Liver (tissue), 9 donors: ENCODE data around the gene RAB31. TPM values are rescaled to one million over a fixed set of nuclear protein-coding genes. Genes with fewer than 3 reads are reported as not detected.

Experiments
- DNase-seq: peaks from one replicate; pipeline ENCODE4 v3.0.0-alpha.2; 2017; ENCODE audit warnings: low spot score
- H3K27ac ChIP-seq, 2 donors: one replicate each; pipeline ENCODE4 v1.7.0; 2013; ENCODE audit warnings: inconsistent platforms in 2 of 2, low read length in 2 of 2, control low read depth in 1 of 2, low read depth in 1 of 2, mild to moderate bottlenecking in 1 of 2
- H3K27me3 ChIP-seq, 4 donors: one replicate each; pipeline versions ENCODE4 v1.6.1 to v1.7.0; 2013; ENCODE audit warnings: low read length in 3 of 4, inconsistent platforms in 1 of 4, mild to moderate bottlenecking in 1 of 4, moderate library complexity in 1 of 4; ENCODE audit not compliant: control insufficient read depth in 4 of 4, insufficient read depth in 4 of 4
- H3K36me3 ChIP-seq, 4 donors: one replicate each; pipeline versions ENCODE4 v1.6.1 to v1.7.0; 2013; ENCODE audit warnings: low read length in 3 of 4, mild to moderate bottlenecking in 3 of 4, low read depth in 1 of 4, moderate library complexity in 1 of 4; ENCODE audit not compliant: control insufficient read depth in 4 of 4, insufficient read depth in 3 of 4
- H3K4me1 ChIP-seq, 4 donors: one replicate each; pipeline versions ENCODE4 v1.6.1 to v1.7.0; 2013; ENCODE audit warnings: low read length in 3 of 4, mild to moderate bottlenecking in 3 of 4, moderate library complexity in 1 of 4; ENCODE audit not compliant: control insufficient read depth in 4 of 4, insufficient read depth in 4 of 4
- H3K4me3 ChIP-seq, 3 donors: one replicate each; pipeline versions ENCODE4 v1.6.1 to v1.7.0; 2013; ENCODE audit warnings: low read length in 3 of 3, control low read depth in 1 of 3, low read depth in 1 of 3, mild to moderate bottlenecking in 1 of 3
- H3K9ac ChIP-seq, 2 donors: one replicate each; pipeline ENCODE4 v1.7.0; 2013; ENCODE audit warnings: low read length in 2 of 2, mild to moderate bottlenecking in 2 of 2, moderate library complexity in 2 of 2, control low read depth in 1 of 2, low read depth in 1 of 2
- H3K9me3 ChIP-seq, 4 donors: one replicate each; pipeline versions ENCODE4 v1.6.1 to v1.7.0; 2013; ENCODE audit warnings: low read length in 3 of 4; ENCODE audit not compliant: control insufficient read depth in 4 of 4
- CTCF ChIP-seq: fragments of 150-350 bp; IDR thresholded peaks from 2 replicates; pipeline ENCODE4 v1.5.1; 2017; ENCODE audit warnings: improper control_type of control experiment, low read depth, low read length; ENCODE audit not compliant: missing input control
- EGR1 ChIP-seq, 2 donors: IDR thresholded peaks; 2 replicates each; pipeline ENCODE4 v1.6.1; 2016 to 2018; ENCODE audit warnings: antibody characterized with exemption in 2 of 2, low read depth in 2 of 2
- FOXA1 ChIP-seq: IDR thresholded peaks from 2 replicates; pipeline ENCODE4 v1.6.1; 2016; ENCODE audit warnings: antibody characterized with exemption
- FOXA2 ChIP-seq: IDR thresholded peaks from 2 replicates; pipeline ENCODE4 v1.6.1; 2016; ENCODE audit warnings: antibody characterized with exemption
- GABPA ChIP-seq, 2 donors: IDR thresholded peaks in 1 of 2; conservative IDR thresholded peaks in 1 of 2; 2 replicates each; pipeline ENCODE4 v1.6.1; 2016; ENCODE audit warnings: antibody characterized with exemption in 2 of 2, mild to moderate bottlenecking in 1 of 2, moderate library complexity in 1 of 2
- HNF4G ChIP-seq: IDR thresholded peaks from 2 replicates; pipeline ENCODE4 v1.6.1; 2016; ENCODE audit warnings: antibody characterized with exemption
- JUND ChIP-seq, 2 donors: IDR thresholded peaks; 2 replicates each; pipeline ENCODE4 v1.6.1; 2016; ENCODE audit warnings: antibody characterized with exemption in 2 of 2
- NR2F2 ChIP-seq: IDR thresholded peaks from 2 replicates; pipeline ENCODE4 v1.6.1; 2016; ENCODE audit warnings: antibody characterized with exemption
- RAD21 ChIP-seq, 2 donors: IDR thresholded peaks; 2 replicates each; pipeline ENCODE4 v1.6.1; 2016; ENCODE audit warnings: antibody characterized with exemption in 2 of 2, mild to moderate bottlenecking in 2 of 2
- RXRA ChIP-seq, 2 donors: IDR thresholded peaks; 2 replicates each; pipeline ENCODE4 v1.6.1; 2017 to 2018; ENCODE audit warnings: antibody characterized with exemption in 2 of 2, mild to moderate bottlenecking in 1 of 2
- SP1 ChIP-seq: IDR thresholded peaks from 2 replicates; pipeline ENCODE4 v1.6.1; 2018; ENCODE audit warnings: antibody characterized with exemption, mild to moderate bottlenecking
- TAF1 ChIP-seq: conservative IDR thresholded peaks from 2 replicates; pipeline ENCODE4 v1.6.1; 2016; ENCODE audit warnings: antibody characterized with exemption, mild to moderate bottlenecking
- YY1 ChIP-seq: IDR thresholded peaks from 2 replicates; pipeline ENCODE4 v1.6.1; 2016; ENCODE audit warnings: antibody characterized with exemption, mild to moderate bottlenecking
- WGBS: extraction: QIAGEN DNeasy Blood & Tissue Kit; methylation state at CpG from one replicate; pipeline ENCODE4 v1.1.7; 2013; 5-methylcytosine and 5-hydroxymethylcytosine counted together
- polyA plus RNA-seq, 2 donors: library from polyadenylated mRNA; stranded (reverse) in 1 of 2; unstranded in 1 of 2; fragments of 200-250 nt in 1 of 2; fragments of >200 nt in 1 of 2; fragmentation: Nextera tagmentation in 1 of 2; extraction: Ambion mirVana in 1 of 2; gene quantifications; one replicate each; pipeline versions ENCODE4 v1.2.1 to v1.2.3, GENCODE V29; 2013 to 2015
- total RNA-seq, 2 donors: library from RNA; depleted of rRNA; stranded (reverse); fragments of >200 nt; gene quantifications; one replicate each; pipeline ENCODE4 v1.2.3, GENCODE V29; 2014
- TF ChIP-seq, protein P1 (sequence below): IDR thresholded peaks from 2 replicates; pipeline ENCODE4 v1.6.1; 2016; ENCODE audit warnings: antibody characterized with exemption
- TF ChIP-seq, protein P2 (sequence below): IDR thresholded peaks from 2 replicates; pipeline ENCODE4 v1.6.1; 2016; ENCODE audit warnings: antibody characterized with exemption
- donor health status: healthy.
- donor health status: healthy.
- donor health status: healthy.
- donor health status: healthy.
- donor health status: healthy.

The RAB31 gene
- total and polyA plus RNA-seq, 4 donors: 3.6 to 12.8 (median 9.7) TPM

DNA sequence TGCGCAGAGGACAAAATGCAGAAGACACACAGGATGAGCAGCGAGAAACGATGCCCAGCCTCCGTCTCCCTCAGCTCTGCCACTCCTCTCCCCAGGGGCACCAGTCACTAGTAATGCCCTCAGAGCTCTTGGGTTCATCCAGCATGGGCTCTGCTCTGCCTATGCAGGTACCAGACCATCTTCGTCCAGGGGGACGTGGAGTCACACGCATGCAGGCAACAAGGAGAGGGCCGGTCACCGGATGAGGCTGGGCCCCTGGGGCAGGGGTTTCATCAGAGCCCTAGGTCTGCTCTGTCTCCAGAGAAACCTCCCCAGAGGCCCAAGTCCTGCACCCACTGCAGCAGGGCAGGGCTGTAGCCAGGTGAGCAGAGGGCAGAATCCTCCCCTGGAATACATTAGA lies 23.9 kb downstream of the RAB31 start:
- no peak overlapping the region for H3K27ac ChIP-seq
- peaks cover 0 to 3% (median 0%) of the 10 kb centered on the region in 4 donors for H3K27me3 ChIP-seq
- H3K36me3 ChIP-seq: no peaks in the 10 kb centered on the region
- no peak overlapping the region for H3K9ac ChIP-seq
- no peak for DNase-seq
- H3K4me1 ChIP-seq: no peaks in the 10 kb centered on the region
- 81% methylated on average over 9 of the region's 9 CpGs for WGBS
- H3K9me3 ChIP-seq: no peaks in the 10 kb centered on the region
- H3K4me3 ChIP-seq: no peak overlapping the region
- TF ChIP-seq JUND (IDR thresholded peaks at IDR 0.05) (no peak), FOXA2 (no peak), RXRA (IDR thresholded peaks at IDR 0.05) (no peak)
- TF ChIP-seq, protein P1, sequence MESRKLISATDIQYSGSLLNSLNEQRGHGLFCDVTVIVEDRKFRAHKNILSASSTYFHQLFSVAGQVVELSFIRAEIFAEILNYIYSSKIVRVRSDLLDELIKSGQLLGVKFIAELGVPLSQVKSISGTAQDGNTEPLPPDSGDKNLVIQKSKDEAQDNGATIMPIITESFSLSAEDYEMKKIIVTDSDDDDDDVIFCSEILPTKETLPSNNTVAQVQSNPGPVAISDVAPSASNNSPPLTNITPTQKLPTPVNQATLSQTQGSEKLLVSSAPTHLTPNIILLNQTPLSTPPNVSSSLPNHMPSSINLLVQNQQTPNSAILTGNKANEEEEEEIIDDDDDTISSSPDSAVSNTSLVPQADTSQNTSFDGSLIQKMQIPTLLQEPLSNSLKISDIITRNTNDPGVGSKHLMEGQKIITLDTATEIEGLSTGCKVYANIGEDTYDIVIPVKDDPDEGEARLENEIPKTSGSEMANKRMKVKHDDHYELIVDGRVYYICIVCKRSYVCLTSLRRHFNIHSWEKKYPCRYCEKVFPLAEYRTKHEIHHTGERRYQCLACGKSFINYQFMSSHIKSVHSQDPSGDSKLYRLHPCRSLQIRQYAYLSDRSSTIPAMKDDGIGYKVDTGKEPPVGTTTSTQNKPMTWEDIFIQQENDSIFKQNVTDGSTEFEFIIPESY: no peak

DNA sequence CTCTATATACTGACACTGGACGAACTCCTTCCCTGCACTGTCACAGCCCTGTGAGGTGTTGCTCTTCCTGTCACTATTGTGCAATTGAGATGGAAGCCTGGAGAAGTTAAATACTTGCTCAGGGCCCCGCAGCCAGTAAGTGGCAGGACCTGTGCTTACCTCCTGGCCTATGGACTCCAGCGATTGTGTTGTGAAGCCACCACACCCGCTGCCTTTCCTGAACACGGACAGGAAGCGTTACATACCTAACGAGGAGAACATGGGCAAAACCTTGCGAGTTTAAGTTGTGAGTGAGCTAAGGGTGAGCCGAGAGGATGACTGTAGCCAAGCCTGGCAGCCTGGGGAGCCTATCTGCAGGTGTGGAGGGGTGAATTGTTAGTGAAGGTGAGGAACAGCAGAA lies 26.1 kb downstream of the RAB31 start:
- DNase-seq: no peak
- no peak overlapping the region for H3K4me3 ChIP-seq
- H3K27me3 ChIP-seq: peaks cover 0 to 3% (median 0%) of the 10 kb centered on the region in 4 donors
- H3K27ac ChIP-seq: no peak overlapping the region
- no peaks in the 10 kb centered on the region for H3K9me3 ChIP-seq
- H3K36me3 ChIP-seq: no peaks in the 10 kb centered on the region
- 36% methylated on average over 9 of the region's 9 CpGs for WGBS
- no peak overlapping the region for H3K9ac ChIP-seq
- H3K4me1 ChIP-seq: no peaks in the 10 kb centered on the region
- TF ChIP-seq RXRA (IDR thresholded peaks at IDR 0.05) (no peak), TAF1 (no peak), EGR1 (IDR thresholded peaks at IDR 0.05; ENCODE audit: low read depth in 2 of 2) (no peak), HNF4G (no peak), YY1 (no peak), SP1 (no peak), FOXA1 (no peak), JUND (IDR thresholded peaks at IDR 0.05) (no peak), FOXA2 (no peak)
- TF ChIP-seq, protein P2, sequence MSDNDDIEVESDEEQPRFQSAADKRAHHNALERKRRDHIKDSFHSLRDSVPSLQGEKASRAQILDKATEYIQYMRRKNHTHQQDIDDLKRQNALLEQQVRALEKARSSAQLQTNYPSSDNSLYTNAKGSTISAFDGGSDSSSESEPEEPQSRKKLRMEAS: no peak

DNA sequence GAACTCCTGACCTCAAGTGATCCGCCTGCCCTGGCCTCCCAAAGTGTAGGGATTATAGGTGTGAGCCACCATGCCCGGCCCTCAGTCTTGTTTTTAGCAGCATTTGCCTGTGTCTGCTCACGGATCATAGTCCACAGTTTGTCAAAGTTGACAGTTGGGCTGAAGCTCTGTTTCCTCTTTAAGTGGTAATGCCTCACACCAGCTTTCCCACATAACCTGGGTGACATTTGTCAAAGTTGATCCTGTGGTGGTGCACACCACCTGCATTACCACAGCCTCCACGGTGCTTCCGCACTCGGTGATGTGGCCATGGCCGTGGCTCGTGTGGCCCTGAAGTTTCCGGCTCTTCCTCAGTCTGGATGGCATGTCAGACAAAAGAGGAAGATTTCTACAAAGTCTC lies 27.1 kb downstream of the RAB31 start:
- Histone ChIP-seq H3K4me1 (no peaks in the 10 kb centered on the region), H3K4me3 (no peak overlapping the region), H3K9ac (no peak overlapping the region), H3K36me3 (no peaks in the 10 kb centered on the region), H3K27ac (no peak overlapping the region), H3K9me3 (no peaks in the 10 kb centered on the region), H3K27me3 (peaks cover 0 to 3% (median 0%) of the 10 kb centered on the region in 4 donors)
- no peak for DNase-seq
- WGBS: 82% methylated on average over 9 of the region's 9 CpGs
- TF ChIP-seq NR2F2 (no peak), SP1 (no peak), RAD21 (IDR thresholded peaks at IDR 0.05) (no peak), HNF4G (no peak), RXRA (IDR thresholded peaks at IDR 0.05) (no peak)

DNA sequence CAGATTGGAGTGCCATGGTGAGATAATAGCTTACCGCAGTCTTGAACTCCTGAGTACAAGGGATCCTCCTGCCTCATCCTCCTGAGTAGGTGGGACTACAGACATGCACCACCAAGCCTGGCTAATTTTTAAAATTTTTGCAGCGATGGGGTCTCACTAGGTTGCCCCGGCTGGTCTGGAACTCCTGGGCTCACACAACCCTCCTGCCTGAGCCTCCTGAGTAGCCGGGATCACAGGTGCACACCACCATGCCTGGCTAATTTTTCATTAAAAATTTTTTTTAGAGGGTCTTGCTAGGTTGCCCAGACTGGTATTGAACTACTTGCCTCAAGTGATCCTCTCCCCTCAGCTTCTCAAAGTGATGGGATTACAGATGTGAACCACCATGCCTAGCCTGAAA lies 27.8 kb downstream of the RAB31 start:
- Histone ChIP-seq H3K27me3 (peaks cover 0 to 2% (median 0%) of the 10 kb centered on the region in 4 donors), H3K27ac (no peak overlapping the region), H3K9ac (no peak overlapping the region), H3K4me3 (no peak overlapping the region), H3K36me3 (no peaks in the 10 kb centered on the region), H3K9me3 (no peaks in the 10 kb centered on the region), H3K4me1 (no peaks in the 10 kb centered on the region)
- 73% methylated on average over 4 of the region's 4 CpGs for WGBS
- TF ChIP-seq TAF1 (no peak), YY1 (no peak), EGR1 (IDR thresholded peaks at IDR 0.05; ENCODE audit: low read depth in 2 of 2) (no peak), GABPA (IDR thresholded peaks at IDR 0.05 in 1 of 2, conservative IDR thresholded peaks at IDR 0.05 in 1 of 2) (no peak), FOXA2 (no peak), NR2F2 (no peak), CTCF (no peak), RXRA (IDR thresholded peaks at IDR 0.05) (no peak), SP1 (no peak), RAD21 (IDR thresholded peaks at IDR 0.05) (no peak), FOXA1 (no peak)
- TF ChIP-seq, protein P1: no peak
- DNase-seq: no peak
